Activated CD4-positive, alpha-beta T cell treated with anti-CD3 and anti-CD28 coated beads for 36 hours (primary cell): Measurements from ENCODE around the gene NSMF. TPM values are rescaled to one million over a fixed set of nuclear protein-coding genes. Genes with fewer than 3 reads are reported as not detected.

Source experiments
- ATAC-seq: fragments of 200-7000 bp; cut with Tn5 transposase; one replicate; pipeline ENCODE4 v1.10.0; 2021; ENCODE audit warnings: mild to moderate bottlenecking, moderate library complexity
- CTCF ChIA-PET: fragments of 350-600 bp; sonication (Branson Sonifier 250); formaldehyde crosslinking; loops from one replicate; lab custom pipeline; 2021; ENCODE audit warnings: antibody characterized with exemption; lab: Charles Lee
- POLR2A ChIA-PET: fragments of 350-600 bp; sonication (Branson Sonifier 250); formaldehyde crosslinking; loops from one replicate; lab custom pipeline; 2021; ENCODE audit warnings: antibody characterized with exemption, inconsistent platforms; lab: Charles Lee
- DNase-seq: peaks from one replicate; pipeline ENCODE4 v3.0.0-alpha.2; 2020
- H3K27ac Mint-ChIP-seq: one replicate; pipeline ENCODE4 v1.8.0; 2021; ENCODE audit warnings: mixed read lengths
- H3K27me3 Mint-ChIP-seq: one replicate; pipeline ENCODE4 v1.8.0; 2021; ENCODE audit warnings: mixed read lengths
- H3K36me3 Mint-ChIP-seq: one replicate; pipeline ENCODE4 v1.8.0; 2021; ENCODE audit warnings: low read depth, mixed read lengths
- H3K4me1 Mint-ChIP-seq: one replicate; pipeline ENCODE4 v1.8.0; 2021; ENCODE audit warnings: mixed read lengths
- H3K4me3 Mint-ChIP-seq: one replicate; pipeline ENCODE4 v1.8.0; 2021; ENCODE audit warnings: mild to moderate bottlenecking, moderate library complexity, mixed read lengths
- H3K9me3 Mint-ChIP-seq: one replicate; pipeline ENCODE4 v1.8.0; 2021; ENCODE audit warnings: low read depth, mixed read lengths
- intact Hi-C, 2 experiments: fragments of 100-400 bp; cut with DNase I in 1 of 2; cut with micrococcal nuclease in 1 of 2; formaldehyde crosslinking; loops; one replicate each; pipeline versions ENCODE4 v1.14.2 to v1.15.1; 2022 to 2024; cut with DNase I, micrococcal nuclease
- total RNA-seq, 2 experiments: library from RNA; stranded (reverse); gene quantifications; one replicate each; pipeline ENCODE4 v1.2.3, GENCODE V29; 2021

Gene NSMF
- total RNA-seq, 2 experiments from 2014 or later: 63.6 to 65.0 TPM

DNA sequence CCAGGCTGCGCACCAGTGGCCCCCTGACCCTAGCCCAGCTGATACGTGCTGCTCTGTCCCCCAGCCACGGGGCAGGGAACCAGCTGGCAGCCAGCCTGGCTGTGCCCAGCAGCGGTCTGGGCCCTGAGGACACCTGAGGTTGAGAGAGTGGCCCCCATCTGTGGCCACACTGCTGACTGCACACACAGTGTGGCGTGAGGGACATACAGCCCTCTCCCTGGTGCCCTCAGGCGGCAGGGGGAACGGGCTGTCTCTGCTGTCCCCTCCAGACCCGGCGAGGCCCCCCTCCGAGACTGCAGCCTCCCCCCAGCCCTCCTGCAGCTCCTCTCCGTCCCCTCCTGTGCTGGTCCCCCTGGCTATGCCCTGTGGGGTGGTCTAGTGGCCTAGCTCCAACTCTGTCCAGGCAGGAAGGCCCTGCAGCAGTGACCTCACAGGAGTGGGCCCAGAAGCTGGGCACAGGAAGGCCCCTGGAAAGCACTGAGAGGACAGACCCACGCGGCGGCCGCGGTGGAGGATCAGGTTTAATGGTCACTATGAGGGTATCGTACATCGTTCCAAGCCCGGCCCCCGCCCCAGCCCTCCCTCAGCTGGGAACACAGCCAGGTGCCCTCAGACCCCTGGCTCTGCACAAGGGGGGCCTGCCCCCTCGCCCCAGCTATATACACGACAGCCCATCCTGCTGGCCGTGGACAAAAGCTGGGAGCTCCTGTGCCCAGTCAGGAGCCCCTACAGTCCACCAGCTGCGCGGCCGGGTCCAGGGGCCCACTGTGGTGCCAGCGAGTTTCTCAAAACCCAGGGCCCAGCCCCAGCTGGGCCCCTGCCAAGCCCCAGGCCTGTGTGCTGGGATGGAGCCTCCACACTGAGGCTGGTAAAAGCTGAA lies 11.2 kb downstream of the NSMF start:
- no peak overlapping the region for H3K27ac Mint-ChIP-seq
- DNase-seq: no peak
- POLR2A ChIA-PET: no interaction called here
- ATAC-seq: no peak
- no peak overlapping the region for H3K4me3 Mint-ChIP-seq
- peaks cover 25% of the 10 kb centered on the region for H3K4me1 Mint-ChIP-seq
- no peaks in the 10 kb centered on the region for H3K9me3 Mint-ChIP-seq
- CTCF ChIA-PET: no interaction called here
- H3K27me3 Mint-ChIP-seq: peaks cover 3% of the 10 kb centered on the region
- intact Hi-C loops: loop anchor here in 1 of 2 experiments (10.0 kb wide), 1 partner anchor 153 kb away; no protein-coding TSS in a partner anchor
- peaks cover 14% of the 10 kb centered on the region for H3K36me3 Mint-ChIP-seq

DNA sequence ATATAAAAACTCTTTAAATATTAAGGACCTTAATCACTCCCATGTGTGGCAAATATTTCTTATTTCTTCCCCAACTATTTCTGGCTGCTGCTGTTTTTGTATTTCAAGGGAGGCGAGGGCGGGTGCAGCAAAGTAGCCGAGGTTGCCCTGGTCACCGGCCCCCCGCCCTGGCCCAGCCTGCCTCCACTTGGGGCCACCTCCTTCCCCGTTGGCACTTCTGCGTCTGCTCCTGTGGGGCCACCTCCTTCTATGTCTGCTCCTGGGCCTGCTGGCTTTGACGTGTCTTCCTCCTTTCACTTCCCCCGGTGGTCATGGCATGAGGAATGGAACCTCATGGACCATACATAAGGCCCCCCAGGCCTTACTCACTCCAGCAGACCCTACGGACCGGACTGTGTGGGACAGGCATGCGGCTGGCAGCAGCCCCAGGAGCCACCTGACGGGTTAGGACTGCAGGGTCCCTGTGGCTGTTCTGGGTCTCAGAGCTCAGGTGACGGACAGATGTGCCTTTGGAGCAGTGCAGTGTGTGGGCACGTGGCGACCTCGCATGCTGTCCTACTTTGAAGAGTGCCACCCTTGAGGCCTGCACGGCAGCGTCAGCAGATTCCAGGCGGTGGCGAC lies 12.2 kb downstream of the NSMF start:
- POLR2A ChIA-PET: no interaction called here
- ATAC-seq: no peak
- Mint-ChIP-seq H3K36me3 (peaks cover 9% of the 10 kb centered on the region), H3K9me3 (no peaks in the 10 kb centered on the region), H3K4me3 (no peak overlapping the region), H3K4me1 (peaks cover 19% of the 10 kb centered on the region), H3K27ac (no peak overlapping the region), H3K27me3 (peaks cover 8% of the 10 kb centered on the region)
- CTCF ChIA-PET: no interaction called here
- intact Hi-C loops: loop anchor here in 1 of 2 experiments (10.0 kb wide), 1 partner anchor 152 kb away; no protein-coding TSS in a partner anchor
- no peak for DNase-seq

DNA sequence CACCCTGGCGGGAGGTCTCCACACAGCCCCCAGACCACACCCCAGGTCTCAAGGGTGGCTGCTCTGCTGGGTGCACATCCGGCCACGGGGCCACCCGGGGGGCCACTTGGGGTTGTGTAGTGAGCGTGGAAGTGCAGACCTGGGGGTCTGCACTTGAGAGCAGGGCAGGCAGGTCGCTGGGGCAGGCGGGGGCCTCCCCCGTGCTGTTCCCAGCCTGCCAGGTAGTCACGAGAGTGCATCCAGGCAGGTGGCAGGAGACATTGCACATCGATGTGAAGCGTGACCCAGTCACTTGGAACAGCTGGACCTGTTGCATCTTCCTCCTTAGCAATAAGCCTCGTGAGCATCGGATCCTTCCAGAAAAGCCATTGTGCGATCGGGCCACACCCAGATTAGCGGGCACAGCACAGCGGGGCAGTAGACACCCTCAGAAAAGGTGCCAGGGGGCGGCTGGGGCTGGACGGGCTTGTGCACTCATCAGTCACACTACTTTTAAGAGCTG lies 13.2 kb downstream of the NSMF start:
- Mint-ChIP-seq H3K4me1 (peaks cover 20% of the 10 kb centered on the region), H3K27me3 (peaks cover 10% of the 10 kb centered on the region), H3K4me3 (no peak overlapping the region), H3K36me3 (peaks cover 7% of the 10 kb centered on the region), H3K27ac (no peak overlapping the region), H3K9me3 (no peaks in the 10 kb centered on the region)
- ChIA-PET CTCF (interaction anchor here (0.6 to 0.7 kb wide), 3 partner anchors 17 to 159 kb away, joined by 3 to 4 read pairs (median 3); no protein-coding TSS in a partner anchor), POLR2A (no interaction called here)
- ATAC-seq (no peak), DNase-seq (no peak)
- intact Hi-C loops: loop anchor here (1.0 to 10.0 kb wide), 4 partner anchors 23 to 159 kb away; partner anchors contain the start of genes EXD3 (in 2 of the 2) and NOXA1 (in 2 of the 2)

- POLR2A ChIA-PET: no interaction called here
- Mint-ChIP-seq H3K9me3 (no peaks in the 10 kb centered on the region), H3K27me3 (peaks cover 10% of the 10 kb centered on the region), H3K4me1 (peaks cover 16% of the 10 kb centered on the region), H3K4me3 (no peak overlapping the region), H3K36me3 (peaks cover 7% of the 10 kb centered on the region), H3K27ac (no peak overlapping the region)
- DNase-seq: peak; percentile 91
- CTCF ChIA-PET: interaction anchor here (0.6 to 1.9 kb wide), 5 partner anchors 13 to 659 kb away, joined by 3 to 5 read pairs (median 3); no protein-coding TSS in a partner anchor
- peak; percentile 91 for ATAC-seq
- intact Hi-C loops: loop anchor here (1.0 to 10.0 kb wide), 4 partner anchors 22 to 159 kb away; partner anchors contain the start of genes EXD3 (in 2 of the 2) and NOXA1 (in 2 of the 2)
Observed at GRCh38 chr9:137445275-137445807, 13.8 kb downstream of the NSMF start.

GRCh38 chr9:137444106-137444790 lies 14.9 kb downstream of the NSMF start:
- ATAC-seq: no peak
- Mint-ChIP-seq H3K27ac (no peak overlapping the region), H3K36me3 (peaks cover 2% of the 10 kb centered on the region), H3K9me3 (no peaks in the 10 kb centered on the region), H3K4me3 (no peak overlapping the region), H3K27me3 (peaks cover 10% of the 10 kb centered on the region), H3K4me1 (peaks cover 12% of the 10 kb centered on the region)
- ChIA-PET POLR2A (no interaction called here), CTCF (interaction anchor here (0.5 to 1.9 kb wide), 6 partner anchors 12 to 614 kb away, joined by 3 to 5 read pairs (median 3); no protein-coding TSS in a partner anchor)
- no peak for DNase-seq
- intact Hi-C loops: loop anchor here (2.0 to 10.0 kb wide), 2 partner anchors 149 to 157 kb away; no protein-coding TSS in a partner anchor

DNA sequence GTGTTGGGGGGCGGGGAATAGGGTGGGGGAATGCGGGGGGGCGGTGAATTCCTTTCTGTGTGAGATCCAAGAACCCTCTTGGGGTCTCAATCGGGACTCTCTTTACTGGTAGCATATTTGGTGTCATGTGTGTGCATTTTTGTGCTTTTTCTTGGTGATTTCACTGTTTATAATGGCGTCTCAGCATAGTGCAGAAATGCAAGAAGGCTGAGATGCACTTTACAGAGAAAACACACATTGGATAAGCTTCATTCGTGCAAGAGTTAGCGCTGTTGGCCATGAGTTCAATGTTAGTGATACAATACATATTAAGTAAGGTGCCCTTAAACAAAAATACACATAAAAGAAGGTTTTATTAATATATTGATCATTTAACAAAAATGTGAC lies 17.2 kb downstream of the NSMF start:
- H3K4me1 Mint-ChIP-seq: peaks cover 10% of the 10 kb centered on the region
- peak overlapping the region; percentile 38 for H3K4me3 Mint-ChIP-seq
- ATAC-seq (no peak), DNase-seq (no peak)
- intact Hi-C loops: loop anchor here in 1 of 2 experiments (10.0 kb wide), 1 partner anchor 147 kb away; no protein-coding TSS in a partner anchor
- ChIA-PET POLR2A (no interaction called here), CTCF (interaction anchor here (0.7 kb wide), 1 partner anchor 120 kb away, joined by 4 read pairs; no protein-coding TSS in a partner anchor)
- H3K9me3 Mint-ChIP-seq: no peaks in the 10 kb centered on the region
- H3K27ac Mint-ChIP-seq: no peak overlapping the region
- peaks cover 10% of the 10 kb centered on the region for H3K27me3 Mint-ChIP-seq
- H3K36me3 Mint-ChIP-seq: no peaks in the 10 kb centered on the region

GRCh38 chr9:137441289-137441934 lies 17.7 kb downstream of the NSMF start, which contains the start of gene ENTPD8:
TSS of gene ENTPD8 (minus strand) at chr9:137441357. CDS start at chr9:137438285, 3,072 bp downstream.
- Mint-ChIP-seq H3K4me3 (peak within 1 kb of the TSS; percentile 38), H3K36me3 (no peaks in the 10 kb centered on the region), H3K27me3 (peaks cover 10% of the 10 kb centered on the region), H3K9me3 (no peaks in the 10 kb centered on the region), H3K4me1 (peaks cover 9% of the 10 kb centered on the region), H3K27ac (no peak within 1 kb of the TSS)
- ATAC-seq (no peak), DNase-seq (no peak)
- POLR2A ChIA-PET: no interaction called here
- intact Hi-C loops: loop anchor here in 1 of 2 experiments (10.0 kb wide), 1 partner anchor 147 kb away; no protein-coding TSS in a partner anchor
- CTCF ChIA-PET: no interaction called here

DNA sequence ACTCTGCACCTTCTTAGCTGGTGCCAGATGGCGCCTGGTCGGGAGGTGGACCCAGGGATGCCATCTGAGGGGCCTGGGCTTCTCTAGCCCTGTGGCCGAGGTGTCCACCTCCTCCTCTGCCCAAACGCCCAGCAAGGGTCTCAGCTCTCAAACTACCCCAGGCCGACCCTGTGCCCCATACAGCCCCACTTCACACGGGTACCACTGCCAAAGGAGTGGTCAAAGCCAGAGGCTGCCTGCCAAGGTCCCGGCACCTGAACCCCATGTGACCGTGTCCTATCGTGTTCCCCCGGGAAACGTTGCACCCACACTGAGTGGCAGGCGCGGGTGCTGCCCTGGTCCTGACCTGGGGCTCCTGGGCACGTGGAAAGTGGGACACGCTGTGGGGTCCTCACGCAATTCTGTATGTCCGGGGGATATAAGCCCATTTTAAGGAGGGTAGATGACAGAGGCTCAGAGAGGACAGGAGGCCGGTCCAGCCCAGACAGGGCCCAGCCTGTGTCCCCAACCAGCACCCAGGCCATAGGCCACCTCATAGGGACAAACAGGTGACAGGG lies 19.9 kb downstream of the NSMF start:
- Mint-ChIP-seq H3K4me1 (peaks cover 2% of the 10 kb centered on the region), H3K27ac (no peak overlapping the region), H3K4me3 (no peak overlapping the region), H3K9me3 (no peaks in the 10 kb centered on the region), H3K27me3 (peaks cover 10% of the 10 kb centered on the region), H3K36me3 (no peaks in the 10 kb centered on the region)
- intact Hi-C loops: no loop called here
- ATAC-seq (no peak), DNase-seq (no peak)
- ChIA-PET CTCF (interaction anchor here (0.7 kb wide), 1 partner anchor 35 kb away, joined by 3 read pairs; no protein-coding TSS in a partner anchor), POLR2A (no interaction called here)

DNA sequence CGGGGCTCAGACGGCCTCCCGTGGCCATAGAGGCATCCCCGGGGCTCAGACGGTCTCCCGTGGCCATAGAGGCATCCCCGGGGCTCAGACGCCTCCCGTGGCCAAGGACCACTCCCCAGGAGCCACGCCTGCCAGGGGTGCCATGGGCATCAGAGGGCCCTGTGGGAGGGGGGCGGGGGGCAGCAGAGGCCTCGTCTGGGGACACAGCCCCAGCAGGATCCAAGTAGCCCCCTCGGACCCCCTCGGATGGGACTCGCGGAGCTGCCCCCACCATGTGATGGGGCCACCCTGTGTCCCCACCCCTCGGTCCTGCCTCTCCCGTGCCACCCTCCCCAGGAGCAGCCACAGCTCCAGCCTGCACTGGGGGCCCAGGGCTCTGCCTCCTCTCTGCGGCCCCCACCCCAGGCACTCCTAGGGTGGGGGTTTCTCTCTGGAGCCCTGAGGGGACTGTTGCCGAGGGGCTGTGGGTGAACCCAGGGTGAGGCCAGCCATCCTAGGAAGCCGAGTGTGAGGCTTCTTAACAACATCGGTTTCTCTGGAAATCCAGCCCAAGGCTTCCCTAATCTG lies 20.5 kb downstream of the NSMF start:
- Mint-ChIP-seq H3K4me1 (peaks cover 2% of the 10 kb centered on the region), H3K9me3 (no peaks in the 10 kb centered on the region), H3K27ac (no peak overlapping the region), H3K36me3 (no peaks in the 10 kb centered on the region), H3K27me3 (peaks cover 10% of the 10 kb centered on the region), H3K4me3 (no peak overlapping the region)
- intact Hi-C loops: no loop called here
- ATAC-seq (no peak), DNase-seq (no peak)
- ChIA-PET CTCF (interaction anchor here (0.7 kb wide), 1 partner anchor 35 kb away, joined by 3 read pairs; no protein-coding TSS in a partner anchor), POLR2A (no interaction called here)
